Measurements from ENCODE around the gene U2AF1L4.

U2AF1L4 gene

DNA sequence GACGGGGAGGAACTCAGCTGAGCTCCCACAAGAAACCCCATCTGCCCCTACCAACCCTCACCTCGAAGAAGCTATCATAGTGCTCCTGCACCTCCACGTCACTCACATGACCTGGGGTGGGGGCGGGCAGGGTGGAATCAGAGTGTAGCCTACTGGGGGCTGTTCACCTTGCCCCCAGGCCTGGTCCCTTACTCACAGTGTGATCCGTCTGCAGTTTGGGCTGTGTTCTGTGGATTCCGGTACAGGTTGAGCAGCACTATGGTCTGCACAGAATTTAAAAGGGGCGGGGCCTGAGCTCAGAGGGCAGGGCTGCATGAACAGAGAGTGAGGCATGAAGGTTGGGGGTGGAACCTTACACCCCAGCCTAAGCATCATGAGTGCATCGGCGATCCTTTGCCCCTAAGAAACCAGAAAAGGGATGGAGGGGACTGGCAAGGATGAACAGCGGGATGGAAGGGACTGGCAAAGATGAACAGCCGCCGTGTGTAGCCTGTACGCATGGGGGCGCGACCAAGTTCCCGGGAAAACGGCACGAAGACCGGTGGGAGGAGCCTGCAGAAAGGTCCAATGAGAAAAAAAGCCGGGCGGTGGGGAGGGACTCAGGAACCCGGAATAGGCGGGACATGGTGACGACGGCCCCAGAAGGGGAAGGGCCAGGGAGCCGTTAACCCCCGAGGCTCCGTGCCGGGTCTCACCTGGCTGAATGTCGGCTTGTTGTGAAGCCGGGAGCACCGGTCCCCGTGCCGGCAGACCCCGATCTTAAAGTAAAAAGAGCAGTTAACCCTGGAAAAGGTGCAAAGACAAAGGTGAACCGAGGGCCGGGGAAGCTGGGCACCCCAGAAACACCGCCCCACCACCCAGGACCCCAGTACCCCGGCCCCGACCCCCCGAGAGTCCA is 539 bp downstream of the U2AF1L4 start:
- no peak for FAIRE-seq
- TF ChIP-seq TAF1 (IDR thresholded peaks at IDR 0.05; ENCODE audit: borderline replicate concordance, low read depth, low read length) (0 out of 2 replicates have a peak, but pooled peaks have one; percentile 26), POLR2A (IDR thresholded peaks at IDR 0.05; ENCODE audit: low read depth, low read length) (peak; percentile 90), POLR2AphosphoS5 (IDR thresholded peaks at IDR 0.05; ENCODE audit: low read depth, low read length) (peak; percentile 91)
- DNase-seq (ENCODE audit: insufficient read length), result peak; percentile 74

DNA sequence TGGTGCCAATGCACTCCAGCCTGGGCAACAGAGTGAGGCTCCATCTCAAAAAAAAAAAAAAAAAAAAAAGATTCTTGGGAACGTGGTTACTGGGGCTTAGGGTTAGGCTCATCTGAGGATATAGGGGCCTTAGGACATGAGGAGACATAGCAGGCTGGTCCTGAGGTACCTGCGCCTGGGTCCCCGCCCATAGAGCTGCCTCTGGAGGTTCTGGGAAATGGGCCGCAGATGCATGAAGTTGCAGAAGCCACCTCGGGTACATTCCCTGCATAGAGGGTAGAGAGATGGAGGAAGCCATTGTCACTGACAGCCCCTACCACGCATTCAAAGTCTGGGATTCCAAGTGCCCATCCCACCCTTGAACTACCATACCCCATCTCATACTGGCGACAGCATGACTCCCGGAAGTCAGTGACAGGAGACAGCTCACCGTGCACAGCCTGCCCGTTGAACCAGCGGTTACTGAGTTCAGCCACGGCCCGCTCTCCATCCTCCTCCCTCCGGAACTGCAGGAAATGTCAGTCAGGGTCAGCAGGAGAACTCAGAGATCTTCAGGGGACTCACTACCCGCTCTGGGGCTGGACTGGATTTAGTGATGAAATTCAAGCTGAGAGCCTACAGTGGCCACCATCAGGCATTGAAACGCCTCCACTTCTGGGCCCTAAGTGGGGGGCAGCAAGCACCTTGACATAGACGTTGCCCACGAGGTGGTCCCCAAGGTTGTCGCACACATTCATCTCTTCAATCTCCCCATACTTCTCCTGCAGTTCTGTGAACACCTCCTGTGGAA is 1.4 kb downstream of the U2AF1L4 start:
- no peak for DNase-seq (ENCODE audit: insufficient read length)
- no peak for TF ChIP-seq TAF1 (IDR thresholded peaks at IDR 0.05; ENCODE audit: borderline replicate concordance, low read depth, low read length)
- TF ChIP-seq POLR2AphosphoS5 (IDR thresholded peaks at IDR 0.05; ENCODE audit: low read depth, low read length), result no peak
- no peak for TF ChIP-seq POLR2A (IDR thresholded peaks at IDR 0.05; ENCODE audit: low read depth, low read length)
- no peak for FAIRE-seq

DNA sequence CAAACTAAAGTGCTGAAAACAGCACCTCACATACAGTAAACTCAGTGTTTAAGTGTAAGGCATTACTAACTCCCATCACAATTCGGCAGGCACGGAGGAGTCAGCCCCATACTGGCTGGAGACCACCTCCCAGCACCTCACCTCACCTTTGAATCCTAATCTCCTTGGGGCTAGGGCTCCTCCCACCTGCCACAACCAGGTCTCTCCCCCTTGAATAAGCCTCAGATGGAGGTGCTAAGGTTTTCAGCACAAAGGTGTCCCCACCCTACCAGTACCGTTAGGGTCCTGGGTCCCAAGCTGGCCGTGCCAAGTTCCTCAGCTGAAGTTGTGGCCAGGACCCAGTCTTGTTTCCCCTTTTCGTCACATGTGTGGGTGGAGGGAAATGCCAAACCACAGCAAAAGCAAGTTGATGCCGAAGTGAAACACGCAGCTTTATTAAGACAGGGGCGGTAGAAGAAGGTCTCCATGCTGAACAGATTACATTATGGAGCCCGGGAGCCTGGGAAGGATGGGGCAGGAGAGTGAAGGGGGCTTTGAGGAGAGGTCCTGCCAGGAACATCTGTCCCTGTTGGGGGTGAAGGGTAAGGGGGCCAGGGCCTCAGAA is 3.0 kb downstream of the U2AF1L4 start, which contains the start of gene IGFLR1:
IGFLR1 (minus strand) TSS at position 332 of the 604 bp plus-strand sequence. CDS start 1,272 bp downstream, outside the sequence.
- DNase-seq (ENCODE audit: insufficient read length) (no peak), FAIRE-seq (peak; percentile 94)
- TF ChIP-seq TAF1 (IDR thresholded peaks at IDR 0.05; ENCODE audit: borderline replicate concordance, low read depth, low read length), result peak; percentile 73
- peak; percentile 59; the same call in 1 of the 2 replicates for TF ChIP-seq POLR2AphosphoS5 (IDR thresholded peaks at IDR 0.05; ENCODE audit: low read depth, low read length)
- peak; percentile 84 for TF ChIP-seq POLR2A (IDR thresholded peaks at IDR 0.05; ENCODE audit: low read depth, low read length)

DNA sequence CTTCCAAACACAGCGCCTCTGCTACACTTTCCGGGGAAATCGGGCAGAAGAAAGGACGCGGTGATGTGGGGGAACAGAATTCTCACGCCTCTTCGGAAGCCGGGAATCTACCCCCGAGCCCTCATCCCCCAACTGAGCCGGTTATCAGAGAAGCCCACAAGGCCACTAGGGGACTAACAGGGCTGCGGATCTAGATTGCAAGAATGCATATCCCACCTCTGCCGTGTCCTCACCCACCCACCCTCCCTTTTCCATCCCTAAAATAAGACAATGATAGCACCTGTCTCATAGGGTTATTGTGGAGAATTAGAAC is 4.1 kb downstream of the U2AF1L4 start:
- DNase-seq (ENCODE audit: insufficient read length) (no peak), FAIRE-seq (no peak)
- TF ChIP-seq POLR2A (IDR thresholded peaks at IDR 0.05; ENCODE audit: low read depth, low read length), result no peak
- no peak for TF ChIP-seq POLR2AphosphoS5 (IDR thresholded peaks at IDR 0.05; ENCODE audit: low read depth, low read length)
- TF ChIP-seq TAF1 (IDR thresholded peaks at IDR 0.05; ENCODE audit: borderline replicate concordance, low read depth, low read length), result no peak

DNA sequence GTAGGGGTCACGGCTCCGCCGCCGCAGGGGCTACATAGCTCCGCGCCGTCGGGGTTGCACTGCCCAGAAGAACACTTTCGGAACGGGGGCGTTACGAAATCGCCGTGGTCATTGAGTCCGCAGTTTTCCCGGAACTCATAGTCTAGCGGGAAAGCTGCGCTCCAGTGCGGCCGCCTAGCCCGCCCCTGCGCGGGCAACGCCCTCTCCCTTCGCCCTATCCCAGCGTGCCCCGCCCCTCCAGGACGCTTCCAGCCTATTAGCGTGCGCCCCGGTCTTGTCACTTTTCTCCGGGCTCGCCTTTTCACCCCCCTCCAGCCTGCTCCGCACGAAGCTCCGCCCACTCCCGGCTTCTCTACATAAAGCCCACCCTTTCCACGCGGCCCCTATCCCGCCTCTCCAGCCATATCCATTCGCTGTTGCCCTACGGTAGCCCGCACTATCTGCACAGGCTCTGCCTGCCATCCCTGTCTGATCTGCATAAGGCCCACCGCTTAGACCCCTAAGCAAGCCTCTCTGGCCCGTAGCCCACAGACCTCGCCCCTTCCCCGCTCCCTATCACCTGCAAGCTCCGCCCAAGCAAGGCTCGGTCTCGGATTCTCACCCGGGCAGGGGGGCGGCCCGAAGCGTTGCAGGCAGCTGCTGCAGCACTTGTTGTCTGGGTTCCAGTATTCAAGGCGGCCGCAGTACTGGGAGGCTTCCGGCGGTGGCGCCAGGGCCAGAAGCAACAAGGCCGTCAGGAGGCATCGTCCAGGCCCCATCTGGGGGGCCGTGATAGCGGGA is 4.6 kb downstream of the U2AF1L4 start:
- FAIRE-seq, result peak; percentile 96
- peak; percentile 99 for DNase-seq (ENCODE audit: insufficient read length)
- TF ChIP-seq POLR2AphosphoS5 (IDR thresholded peaks at IDR 0.05; ENCODE audit: low read depth, low read length), result peak; percentile 79; the same call in 1 of the 2 replicates
- TF ChIP-seq POLR2A (IDR thresholded peaks at IDR 0.05; ENCODE audit: low read depth, low read length), result peak; percentile 72; the same call in 1 of the 2 replicates
- TF ChIP-seq TAF1 (IDR thresholded peaks at IDR 0.05; ENCODE audit: borderline replicate concordance, low read depth, low read length), result peak; percentile 44; the same call in 1 of the 2 replicates

DNA sequence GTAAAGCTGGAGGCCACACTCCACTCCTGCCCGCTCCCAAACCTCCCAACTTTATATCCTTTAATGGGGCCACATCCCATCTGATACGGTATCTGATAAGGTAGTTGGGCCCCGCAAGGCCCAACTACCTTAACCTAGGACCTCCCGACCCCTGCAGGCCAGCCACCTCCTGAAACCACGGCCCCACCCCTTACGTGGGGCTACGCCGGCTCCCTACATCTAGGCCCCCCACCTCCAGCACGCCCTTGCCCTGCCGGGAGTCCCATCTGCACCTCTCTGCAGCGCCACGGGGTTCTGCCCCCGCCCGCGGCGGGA is 5.2 kb downstream of the U2AF1L4 start:
- DNase-seq (ENCODE audit: insufficient read length), result no peak
- FAIRE-seq, result peak; percentile 21
- TF ChIP-seq POLR2AphosphoS5 (IDR thresholded peaks at IDR 0.05; ENCODE audit: low read depth, low read length) (no peak), POLR2A (IDR thresholded peaks at IDR 0.05; ENCODE audit: low read depth, low read length) (no peak), TAF1 (IDR thresholded peaks at IDR 0.05; ENCODE audit: borderline replicate concordance, low read depth, low read length) (no peak)

DNA sequence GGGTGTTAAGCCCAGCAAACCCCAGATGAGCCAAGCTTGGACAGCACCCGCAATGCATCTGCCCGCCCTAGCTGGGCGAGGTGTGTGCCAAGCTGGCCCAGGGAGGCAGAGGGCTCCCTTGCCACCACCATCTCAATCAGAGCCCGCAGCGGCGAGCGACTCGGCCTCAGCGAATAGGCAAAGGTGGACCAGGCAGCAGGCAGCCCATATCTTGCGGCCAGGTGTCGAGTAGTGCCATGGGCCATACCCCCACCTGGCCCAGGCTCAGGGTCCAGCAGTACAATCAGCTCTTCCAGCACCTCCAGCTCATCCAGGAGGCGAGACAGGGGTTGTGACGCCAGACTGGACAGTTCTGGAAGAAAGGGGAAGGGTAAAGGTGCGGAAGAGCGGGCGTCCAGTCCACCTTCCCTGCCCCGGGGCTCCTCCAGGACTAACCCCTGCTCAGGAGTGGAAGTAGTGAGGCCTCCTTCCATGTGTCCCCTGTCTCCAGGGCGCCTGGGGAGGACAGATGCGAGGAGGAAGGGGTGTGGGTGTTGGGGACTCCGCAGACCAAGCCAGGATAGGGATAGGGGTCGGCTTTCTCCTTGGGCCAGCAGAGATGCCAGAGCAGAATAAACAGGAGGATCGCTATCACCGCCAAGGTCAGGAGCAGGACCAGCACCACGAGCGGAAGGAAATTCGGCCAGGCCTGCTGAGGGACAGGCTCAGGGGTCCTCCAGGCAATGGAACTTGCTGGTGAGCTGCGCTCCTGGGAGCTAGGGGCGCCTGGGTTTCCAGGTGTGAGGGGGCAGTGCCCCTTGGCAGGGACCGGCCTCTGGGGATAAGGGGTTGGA is 5.7 kb downstream of the U2AF1L4 start:
- TF ChIP-seq POLR2AphosphoS5 (IDR thresholded peaks at IDR 0.05; ENCODE audit: low read depth, low read length), result peak; percentile 38; the same call in 1 of the 2 replicates
- TF ChIP-seq TAF1 (IDR thresholded peaks at IDR 0.05; ENCODE audit: borderline replicate concordance, low read depth, low read length), result no peak
- no peak for TF ChIP-seq POLR2A (IDR thresholded peaks at IDR 0.05; ENCODE audit: low read depth, low read length)
- no peak for FAIRE-seq

DNA sequence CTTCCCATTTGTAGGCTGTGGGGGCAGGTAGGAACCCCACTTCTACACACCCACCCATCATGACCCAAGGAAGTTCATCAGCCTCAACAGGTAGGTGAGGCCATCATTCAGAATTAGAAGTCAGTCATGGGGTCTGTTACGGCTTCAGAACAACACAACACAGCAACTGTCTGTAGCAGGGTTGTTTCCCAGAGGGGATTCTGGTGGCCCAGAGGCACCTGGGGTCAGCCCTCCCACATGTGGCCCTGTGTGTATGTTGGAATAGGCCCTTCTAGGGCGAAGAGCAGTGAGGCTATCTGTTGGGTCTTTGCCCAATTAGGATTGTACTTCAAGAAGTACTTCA is 6.4 kb downstream of the U2AF1L4 start:
- FAIRE-seq, result no peak
- no peak for TF ChIP-seq POLR2AphosphoS5 (IDR thresholded peaks at IDR 0.05; ENCODE audit: low read depth, low read length)
- no peak for DNase-seq (ENCODE audit: insufficient read length)

More for the DNA sequence above, 5.7 kb downstream of the U2AF1L4 start:
- no peak for DNase-seq (ENCODE audit: insufficient read length)

DNA sequence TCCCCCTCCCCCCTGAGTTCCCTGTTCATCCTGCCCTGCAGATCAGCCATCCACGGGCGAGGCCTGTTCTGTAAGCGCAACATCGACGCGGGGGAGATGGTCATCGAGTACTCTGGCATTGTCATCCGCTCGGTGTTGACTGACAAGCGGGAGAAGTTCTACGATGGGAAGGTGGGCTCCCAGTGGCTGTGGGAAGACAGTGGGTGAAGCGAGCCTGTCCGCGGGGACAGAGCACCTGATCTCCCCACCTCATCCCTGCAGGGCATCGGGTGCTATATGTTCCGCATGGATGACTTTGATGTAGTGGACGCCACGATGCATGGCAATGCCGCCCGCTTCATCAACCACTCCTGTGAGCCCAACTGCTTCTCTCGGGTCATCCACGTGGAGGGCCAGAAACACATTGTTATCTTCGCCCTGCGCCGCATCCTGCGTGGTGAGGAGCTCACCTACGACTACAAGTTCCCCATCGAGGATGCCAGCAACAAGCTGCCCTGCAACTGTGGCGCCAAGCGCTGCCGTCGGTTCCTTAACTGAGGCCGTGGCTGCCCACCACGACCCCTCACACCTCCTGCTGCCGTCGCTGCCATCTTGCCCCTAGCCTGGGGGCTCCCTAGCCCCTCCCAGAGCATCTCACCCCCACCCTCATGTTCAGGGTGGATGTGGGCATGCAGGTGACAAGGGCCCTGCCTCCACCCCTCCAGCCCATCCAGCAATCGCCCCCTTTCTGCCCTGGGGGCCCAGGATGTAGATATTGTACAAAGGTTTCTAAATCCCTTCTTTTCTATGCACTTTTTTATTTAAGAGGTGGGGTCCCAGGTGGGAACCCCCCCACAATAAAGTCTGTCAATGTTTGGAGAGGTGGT is 7.0 kb downstream of the U2AF1L4 start:
- DNase-seq (ENCODE audit: insufficient read length) (no peak), FAIRE-seq (no peak)
- TF ChIP-seq POLR2AphosphoS5 (IDR thresholded peaks at IDR 0.05; ENCODE audit: low read depth, low read length) (peak; percentile 47), POLR2A (IDR thresholded peaks at IDR 0.05; ENCODE audit: low read depth, low read length) (peak; percentile 38; the same call in 1 of the 2 replicates), TAF1 (IDR thresholded peaks at IDR 0.05; ENCODE audit: borderline replicate concordance, low read depth, low read length) (no peak)

Measured in GM12892 (cell line).